Panc1 (cell line): ENCODE measurements around the gene SERINC3. TPM values are rescaled to one million over a fixed set of nuclear protein-coding genes. Genes with fewer than 3 reads are reported as not detected.

Experiments used
- ATAC-seq: fragments of 200-7000 bp; cut with Tn5 transposase; 2 replicates; pipeline ENCODE4 v1.9.1; 2020; ENCODE audit warnings: mild to moderate bottlenecking, moderate library complexity
- BruUV-seq: library from RNA; stranded (reverse); fragments of 400-500 nt; replicated peaks from 2 replicates; lab custom pipeline; 2021; lab: Mats Ljungman, UMichigan
- CTCF ChIA-PET: fragments of 300-600 bp; sonication (Branson Sonifier 250); formaldehyde crosslinking; loops from one replicate; lab custom pipeline; 2022; ENCODE audit warnings: antibody characterized with exemption; lab: Charles Lee
- POLR2A ChIA-PET: fragments of 300-600 bp; sonication (Branson Sonifier 250); formaldehyde crosslinking; loops from one replicate; lab custom pipeline; 2022; ENCODE audit warnings: antibody characterized with exemption; lab: Charles Lee
- DNase-seq: peaks from one replicate; pipeline ENCODE4 v3.0.0-alpha.2; 2010; ENCODE audit warnings: low read depth, low spot score
- H3K27ac ChIP-seq: 2 replicates; pipeline ENCODE4 v1.5.1; 2011; ENCODE audit warnings: mild to moderate bottlenecking, low read length, inconsistent platforms
- H3K27me3 ChIP-seq: fragments of 200-500 bp; sonication (Bioruptor generic); 2 replicates; pipeline ENCODE4 v1.6.0; 2014; ENCODE audit warnings: low read length, inconsistent platforms; ENCODE audit not compliant: control insufficient read depth, insufficient read depth
- H3K36me3 ChIP-seq: fragments of 200-500 bp; sonication (Bioruptor generic); 2 replicates; pipeline ENCODE4 v1.5.1; 2014; ENCODE audit warnings: inconsistent platforms, mild to moderate bottlenecking, low read length, moderate library complexity; ENCODE audit not compliant: control insufficient read depth, insufficient read depth
- H3K4me1 ChIP-seq: 2 replicates; pipeline ENCODE4 v1.5.1; 2011; ENCODE audit warnings: inconsistent platforms, mild to moderate bottlenecking, low read length, moderate library complexity; ENCODE audit not compliant: control insufficient read depth, insufficient read depth
- H3K4me3 ChIP-seq, 2 experiments: 2 replicates each; pipeline ENCODE4 v1.5.1; 2011 to 2012; ENCODE audit warnings: low read depth in 2 of 2, low read length in 2 of 2, mild to moderate bottlenecking in 2 of 2, inconsistent platforms in 1 of 2, moderate library complexity in 1 of 2
- H3K9me3 ChIP-seq: fragments of 200-500 bp; sonication (Bioruptor generic); 2 replicates; pipeline ENCODE4 v1.5.1; 2014; ENCODE audit warnings: low read depth, mild to moderate bottlenecking, inconsistent platforms, low read length, moderate library complexity; ENCODE audit not compliant: control insufficient read depth, insufficient read depth
- POLR2AphosphoS5 ChIP-seq: IDR thresholded peaks from 2 replicates; pipeline ENCODE4 v1.6.1; 2012; ENCODE audit warnings: mild to moderate bottlenecking, low read depth, low read length, moderate library complexity
- SIN3A ChIP-seq: IDR thresholded peaks from 2 replicates; pipeline ENCODE4 v1.6.1; 2012; ENCODE audit warnings: low read depth, mild to moderate bottlenecking, low read length, moderate library complexity, borderline replicate concordance; ENCODE audit not compliant: insufficient read depth
- TCF7L2 ChIP-seq: IDR thresholded peaks from 2 replicates; pipeline ENCODE4 v1.6.1; 2011; ENCODE audit warnings: mild to moderate bottlenecking, low read depth, low read length, inconsistent platforms
- in situ Hi-C: cut with HindIII; loops from 2 replicates; pipeline ENCODE4 v1.10.0; 2016; ENCODE audit warnings: low sequenced_read_pairs, low pct_unique_long_range_greater_than_20kb
- intact Hi-C: fragments of 100-400 bp; cut with micrococcal nuclease; formaldehyde crosslinking; loops from one replicate; pipeline ENCODE4 v1.10.0; 2022; ENCODE audit not compliant: unreplicated experiment
- total RNA-seq: library from RNA; stranded (reverse); gene quantifications from one replicate; pipeline ENCODE4 v1.2.1, GENCODE V29; 2021; ENCODE audit not compliant: unreplicated experiment
- TF ChIP-seq, protein P1 (sequence below): fragments of 450-650 bp; IDR thresholded peaks from 2 replicates; pipeline ENCODE4 v1.5.1; 2017; ENCODE audit warnings: mild to moderate bottlenecking
- TF ChIP-seq, protein P2 (sequence below), 2 experiments: IDR thresholded peaks; 2 replicates each; pipeline ENCODE4 v1.6.1; 2011 to 2012; ENCODE audit warnings: low read depth in 2 of 2, control low read depth in 1 of 2, low read length in 1 of 2, mild to moderate bottlenecking in 1 of 2, moderate library complexity in 1 of 2; ENCODE audit not compliant: insufficient read depth in 1 of 2

SERINC3 gene
- total RNA-seq, 1 experiment from 2014 or later, result 76.4 TPM

DNA sequence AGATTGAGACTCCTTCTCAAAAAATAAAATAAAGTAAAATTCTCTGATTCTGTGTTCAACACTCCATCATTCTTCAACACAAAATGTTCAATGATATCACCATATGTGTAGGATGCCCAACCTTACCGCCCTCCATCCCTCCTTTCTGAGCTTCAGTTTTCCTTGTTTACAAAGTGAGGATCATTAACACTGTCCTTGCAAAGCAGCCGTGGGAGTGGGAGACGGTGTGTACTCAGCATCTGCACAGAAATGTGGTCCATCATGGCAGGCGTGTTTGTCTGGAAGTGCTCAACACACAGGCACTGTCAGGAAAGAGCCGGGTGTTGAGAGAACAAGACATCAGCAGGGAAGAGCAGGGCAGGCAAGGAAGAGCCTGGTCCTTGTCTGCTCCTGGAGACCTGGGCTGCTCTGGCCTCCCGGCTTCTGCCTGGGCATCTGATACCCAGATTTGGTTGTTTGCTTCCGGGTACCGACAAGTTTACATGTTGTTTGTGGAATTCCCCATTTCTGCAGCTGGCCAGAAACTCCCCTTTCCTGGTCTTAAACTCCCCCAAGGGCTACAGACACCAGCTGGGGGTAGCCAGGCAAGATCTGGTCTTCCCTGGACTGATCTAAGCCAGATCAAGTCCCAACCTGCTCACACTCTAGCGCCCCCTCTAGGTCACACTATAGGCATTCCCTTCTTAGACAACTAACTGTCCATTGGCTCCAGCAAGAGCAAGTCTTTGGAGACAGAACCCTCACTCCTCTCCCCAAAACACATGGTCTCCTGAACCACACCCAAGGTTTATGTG is 72.9 kb downstream of the SERINC3 start:
- no peaks in the 10 kb centered on the region for H3K36me3 ChIP-seq
- no TSS peak for BruUV-seq
- no peak for ATAC-seq
- ChIA-PET CTCF (no interaction called here), POLR2A (no interaction called here)
- DNase-seq, result no peak
- no peaks in the 10 kb centered on the region for H3K27me3 ChIP-seq
- no peak for TF ChIP-seq TCF7L2
- no peak for TF ChIP-seq POLR2AphosphoS5
- TF ChIP-seq, protein P1, sequence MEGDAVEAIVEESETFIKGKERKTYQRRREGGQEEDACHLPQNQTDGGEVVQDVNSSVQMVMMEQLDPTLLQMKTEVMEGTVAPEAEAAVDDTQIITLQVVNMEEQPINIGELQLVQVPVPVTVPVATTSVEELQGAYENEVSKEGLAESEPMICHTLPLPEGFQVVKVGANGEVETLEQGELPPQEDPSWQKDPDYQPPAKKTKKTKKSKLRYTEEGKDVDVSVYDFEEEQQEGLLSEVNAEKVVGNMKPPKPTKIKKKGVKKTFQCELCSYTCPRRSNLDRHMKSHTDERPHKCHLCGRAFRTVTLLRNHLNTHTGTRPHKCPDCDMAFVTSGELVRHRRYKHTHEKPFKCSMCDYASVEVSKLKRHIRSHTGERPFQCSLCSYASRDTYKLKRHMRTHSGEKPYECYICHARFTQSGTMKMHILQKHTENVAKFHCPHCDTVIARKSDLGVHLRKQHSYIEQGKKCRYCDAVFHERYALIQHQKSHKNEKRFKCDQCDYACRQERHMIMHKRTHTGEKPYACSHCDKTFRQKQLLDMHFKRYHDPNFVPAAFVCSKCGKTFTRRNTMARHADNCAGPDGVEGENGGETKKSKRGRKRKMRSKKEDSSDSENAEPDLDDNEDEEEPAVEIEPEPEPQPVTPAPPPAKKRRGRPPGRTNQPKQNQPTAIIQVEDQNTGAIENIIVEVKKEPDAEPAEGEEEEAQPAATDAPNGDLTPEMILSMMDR, result no peak; the same call in 1 of the 2 replicates
- TF ChIP-seq, protein P2, sequence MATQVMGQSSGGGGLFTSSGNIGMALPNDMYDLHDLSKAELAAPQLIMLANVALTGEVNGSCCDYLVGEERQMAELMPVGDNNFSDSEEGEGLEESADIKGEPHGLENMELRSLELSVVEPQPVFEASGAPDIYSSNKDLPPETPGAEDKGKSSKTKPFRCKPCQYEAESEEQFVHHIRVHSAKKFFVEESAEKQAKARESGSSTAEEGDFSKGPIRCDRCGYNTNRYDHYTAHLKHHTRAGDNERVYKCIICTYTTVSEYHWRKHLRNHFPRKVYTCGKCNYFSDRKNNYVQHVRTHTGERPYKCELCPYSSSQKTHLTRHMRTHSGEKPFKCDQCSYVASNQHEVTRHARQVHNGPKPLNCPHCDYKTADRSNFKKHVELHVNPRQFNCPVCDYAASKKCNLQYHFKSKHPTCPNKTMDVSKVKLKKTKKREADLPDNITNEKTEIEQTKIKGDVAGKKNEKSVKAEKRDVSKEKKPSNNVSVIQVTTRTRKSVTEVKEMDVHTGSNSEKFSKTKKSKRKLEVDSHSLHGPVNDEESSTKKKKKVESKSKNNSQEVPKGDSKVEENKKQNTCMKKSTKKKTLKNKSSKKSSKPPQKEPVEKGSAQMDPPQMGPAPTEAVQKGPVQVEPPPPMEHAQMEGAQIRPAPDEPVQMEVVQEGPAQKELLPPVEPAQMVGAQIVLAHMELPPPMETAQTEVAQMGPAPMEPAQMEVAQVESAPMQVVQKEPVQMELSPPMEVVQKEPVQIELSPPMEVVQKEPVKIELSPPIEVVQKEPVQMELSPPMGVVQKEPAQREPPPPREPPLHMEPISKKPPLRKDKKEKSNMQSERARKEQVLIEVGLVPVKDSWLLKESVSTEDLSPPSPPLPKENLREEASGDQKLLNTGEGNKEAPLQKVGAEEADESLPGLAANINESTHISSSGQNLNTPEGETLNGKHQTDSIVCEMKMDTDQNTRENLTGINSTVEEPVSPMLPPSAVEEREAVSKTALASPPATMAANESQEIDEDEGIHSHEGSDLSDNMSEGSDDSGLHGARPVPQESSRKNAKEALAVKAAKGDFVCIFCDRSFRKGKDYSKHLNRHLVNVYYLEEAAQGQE (IDR thresholded peaks at IDR 0.05; ENCODE audit: insufficient read depth in 1 of 2, low read depth in 2 of 2, low read length in 1 of 2), result no peak
- TF ChIP-seq SIN3A, result no peak
- H3K27ac ChIP-seq, result no peak overlapping the region
- in situ Hi-C loops (no loop called here), intact Hi-C loops (no loop called here)
- H3K9me3 ChIP-seq, result no peaks in the 10 kb centered on the region
- no peak overlapping the region for H3K4me3 ChIP-seq
- H3K4me1 ChIP-seq, result no peaks in the 10 kb centered on the region

DNA sequence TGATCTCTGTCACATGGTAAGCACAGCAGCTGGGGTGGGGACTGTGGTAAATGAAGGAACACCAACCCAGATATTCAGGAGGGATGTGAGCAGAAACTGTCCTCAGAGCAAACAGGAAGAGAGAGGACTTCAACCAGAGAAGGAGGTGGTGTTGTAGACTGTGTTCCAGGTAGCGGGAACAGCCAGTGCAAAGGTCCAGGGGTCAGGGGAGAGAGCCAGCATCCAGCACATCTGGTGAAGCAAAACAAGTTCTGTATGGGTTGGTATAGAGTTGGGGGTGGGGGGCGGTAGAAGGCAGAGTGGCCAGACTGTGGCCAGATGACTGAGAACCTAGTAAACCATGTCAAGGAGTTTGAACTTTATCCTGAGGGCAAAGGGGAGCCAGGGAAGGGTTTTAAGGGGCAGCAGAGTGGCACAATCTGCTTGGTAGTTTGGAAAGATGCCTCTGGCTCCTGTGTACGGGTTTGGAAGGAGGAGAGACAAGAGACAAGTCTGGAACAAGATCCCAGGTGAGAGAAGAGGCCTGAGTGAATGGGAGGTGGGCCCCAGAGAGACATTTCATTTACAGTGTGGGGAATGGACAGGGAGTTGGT is 73.9 kb downstream of the SERINC3 start:
- TF ChIP-seq TCF7L2 (no peak), POLR2AphosphoS5 (no peak), SIN3A (no peak)
- TF ChIP-seq, protein P2 (IDR thresholded peaks at IDR 0.05; ENCODE audit: insufficient read depth in 1 of 2, low read depth in 2 of 2, low read length in 1 of 2), result no peak
- TF ChIP-seq, protein P1, result no peak
- intact Hi-C loops (no loop called here), in situ Hi-C loops (no loop called here)
- Histone ChIP-seq H3K27me3 (no peaks in the 10 kb centered on the region), H3K36me3 (no peaks in the 10 kb centered on the region), H3K27ac (no peak overlapping the region), H3K9me3 (no peaks in the 10 kb centered on the region), H3K4me1 (no peaks in the 10 kb centered on the region), H3K4me3 (no peak overlapping the region)
- DNase-seq (no peak), ATAC-seq (no peak)
- BruUV-seq, result no TSS peak
- ChIA-PET CTCF (no interaction called here), POLR2A (no interaction called here)
